Neural cell (in vitro differentiated cells): Measurements from ENCODE around the gene AP2B1. TPM values are rescaled to one million over a fixed set of nuclear protein-coding genes. Genes with fewer than 3 reads are reported as not detected.

Source experiments
- H2AFZ ChIP-seq: fragments of 200-600, 300-800 bp; sonication (generic), shearing (Covaris generic); 2 replicates; pipeline ENCODE4 v1.6.0; 2014; ENCODE audit warnings: low read depth, mild to moderate bottlenecking, antibody characterized with exemption, low read length, moderate library complexity
- H3F3A ChIP-seq: fragments of 200-600 bp; shearing (Covaris generic); 2 replicates; pipeline ENCODE4 v1.6.1; 2016; ENCODE audit warnings: mild to moderate bottlenecking, moderate library complexity, mixed read lengths, antibody characterized with exemption, low read length; ENCODE audit not compliant: insufficient read depth, poor library complexity, severe bottlenecking
- H3K27ac ChIP-seq: fragments of 200-600, 300-800 bp; sonication (generic), shearing (Covaris generic); 2 replicates; pipeline ENCODE4 v1.5.1; 2014; ENCODE audit warnings: mild to moderate bottlenecking, low read length, moderate library complexity
- H3K27me3 ChIP-seq: fragments of 300-800, 200-600 bp; sonication (generic), shearing (Covaris generic); 2 replicates; pipeline ENCODE4 v1.6.0; 2014; ENCODE audit warnings: mild to moderate bottlenecking, low read depth, low read length, moderate library complexity; ENCODE audit not compliant: insufficient read depth
- H3K36me3 ChIP-seq: fragments of 300-800, 200-600 bp; sonication (generic), shearing (Covaris generic); 2 replicates; pipeline ENCODE4 v1.5.1; 2014; ENCODE audit warnings: mild to moderate bottlenecking, antibody characterized with exemption, low read length, moderate library complexity; ENCODE audit not compliant: insufficient read depth
- H3K4me2 ChIP-seq: fragments of 300-800, 200-600 bp; sonication (generic), shearing (Covaris generic); 2 replicates; pipeline ENCODE4 v1.6.0; 2014; ENCODE audit warnings: mild to moderate bottlenecking, low read length
- H3K4me3 ChIP-seq: fragments of 300-800, 200-600 bp; sonication (generic), shearing (Covaris generic); 2 replicates; pipeline ENCODE4 v1.5.1; 2014; ENCODE audit warnings: mild to moderate bottlenecking, low read length, moderate library complexity
- H3K79me2 ChIP-seq: fragments of 200-600 bp; shearing (Covaris generic); replicated peaks from 2 replicates; pipeline ENCODE4 v1.6.0; 2014; ENCODE audit warnings: mild to moderate bottlenecking, low read length, moderate library complexity; ENCODE audit not compliant: insufficient read depth
- H3K9ac ChIP-seq: fragments of 300-800, 200-600 bp; sonication (generic), shearing (Covaris generic); 2 replicates; pipeline ENCODE4 v1.6.1; 2016; ENCODE audit warnings: mild to moderate bottlenecking, low read length, mixed read lengths
- H3K9me2 ChIP-seq: fragments of 200-600 bp; shearing (Covaris generic); 2 replicates; pipeline ENCODE4 v1.6.1; 2016; ENCODE audit warnings: mild to moderate bottlenecking, low read length, mixed read lengths; ENCODE audit not compliant: insufficient read depth
- H3K9me3 ChIP-seq: fragments of 200-600, 300-800 bp; sonication (generic), shearing (Covaris generic); 2 replicates; pipeline ENCODE4 v1.6.1; 2016; ENCODE audit warnings: mild to moderate bottlenecking, mixed run types, low read length, moderate library complexity, mixed read lengths
- H4K20me1 ChIP-seq: fragments of 200-600 bp; shearing (Covaris generic); 2 replicates; pipeline ENCODE4 v1.6.1; 2016; ENCODE audit warnings: mild to moderate bottlenecking, mixed run types; ENCODE audit not compliant: insufficient read depth
- CTCF ChIP-seq: fragments of 450-650 bp; IDR thresholded peaks from 2 replicates; pipeline ENCODE4 v1.5.1; 2014; ENCODE audit warnings: antibody characterized with exemption, mild to moderate bottlenecking, moderate library complexity; ENCODE audit not compliant: poor library complexity, severe bottlenecking
- EP300 ChIP-seq: fragments of 450-650 bp; conservative IDR thresholded peaks from 2 replicates; pipeline ENCODE4 v1.6.1; 2014; ENCODE audit warnings: antibody characterized with exemption, mild to moderate bottlenecking, moderate library complexity; ENCODE audit not compliant: poor library complexity, severe bottlenecking
- EZH2 ChIP-seq: fragments of 200-600, 300-800 bp; shearing (Covaris generic), sonication (generic); IDR thresholded peaks from 2 replicates; pipeline ENCODE4 v1.6.1; 2014; ENCODE audit warnings: antibody characterized with exemption, low read length, borderline replicate concordance, mild to moderate bottlenecking; ENCODE audit not compliant: insufficient read depth, poor library complexity, severe bottlenecking
- MXI1 ChIP-seq: fragments of 450-650 bp; conservative IDR thresholded peaks from 2 replicates; pipeline ENCODE4 v1.6.1; 2014; ENCODE audit warnings: antibody characterized with exemption, mild to moderate bottlenecking; ENCODE audit not compliant: poor library complexity, severe bottlenecking
- POLR2AphosphoS5 ChIP-seq: IDR thresholded peaks from 2 replicates; pipeline ENCODE4 v1.6.1; 2012
- RAD21 ChIP-seq: fragments of 450-650 bp; conservative IDR thresholded peaks from 2 replicates; pipeline ENCODE4 v1.6.1; 2014; ENCODE audit warnings: antibody characterized with exemption, mild to moderate bottlenecking, moderate library complexity
- REST ChIP-seq: IDR thresholded peaks from 2 replicates; pipeline ENCODE4 v1.6.1; 2012; ENCODE audit warnings: borderline replicate concordance
- SMC3 ChIP-seq: fragments of 450-650 bp; conservative IDR thresholded peaks from 2 replicates; pipeline ENCODE4 v1.6.1; 2014; ENCODE audit warnings: antibody characterized with exemption, mild to moderate bottlenecking, moderate library complexity; ENCODE audit not compliant: poor library complexity
- TAF1 ChIP-seq: IDR thresholded peaks from 2 replicates; pipeline ENCODE4 v1.6.1; 2012; ENCODE audit warnings: low read depth
- polyA plus RNA-seq: library from polyadenylated mRNA; depleted of rRNA; stranded (reverse); fragments of >200 nt; gene quantifications from 2 replicates; pipeline ENCODE4 v1.2.3, GENCODE V29; 2014

Gene AP2B1
- polyA plus RNA-seq, 1 donor from 2014 or later: 59.5 TPM

- no peaks in the 10 kb centered on the region for H3K27me3 ChIP-seq
- TF ChIP-seq RAD21 (no peak), EZH2 (no peak), MXI1 (no peak), TAF1 (no peak), EP300 (no peak), SMC3 (no peak), CTCF (no peak), POLR2AphosphoS5 (no peak), REST (no peak)
- peak overlapping the region; percentile 98 for H2AFZ ChIP-seq
- H3K4me2 ChIP-seq: peak overlapping the region; percentile 90
- peak overlapping the region; percentile 96 for H3K9ac ChIP-seq
- peak overlapping the region; percentile 98 for H3K27ac ChIP-seq
- no peaks in the 10 kb centered on the region for H4K20me1 ChIP-seq
- H3K36me3 ChIP-seq: no peaks in the 10 kb centered on the region
- H3K79me2 ChIP-seq: no peaks in the 10 kb centered on the region
- H3K9me2 ChIP-seq: no peaks in the 10 kb centered on the region
- H3K9me3 ChIP-seq: no peaks in the 10 kb centered on the region
- peak overlapping the region; percentile 86 for H3K4me3 ChIP-seq
- no peaks in the 10 kb centered on the region for H3F3A ChIP-seq
Measured at GRCh38 chr17:35578929-35579432, 8.1 kb upstream of the AP2B1 start.

- peaks cover 4% of the 10 kb centered on the region for H3F3A ChIP-seq
- no peaks in the 10 kb centered on the region for H4K20me1 ChIP-seq
- no peaks in the 10 kb centered on the region for H3K9me3 ChIP-seq
- no peak for TF ChIP-seq REST
- TF ChIP-seq MXI1: no peak
- no peak for TF ChIP-seq EP300
- no peak for TF ChIP-seq CTCF
- TF ChIP-seq EZH2: no peak
- TF ChIP-seq POLR2AphosphoS5: no peak
- no peak for TF ChIP-seq RAD21
- no peak for TF ChIP-seq TAF1
- no peak for TF ChIP-seq SMC3
- no peak overlapping the region for H2AFZ ChIP-seq
- H3K79me2 ChIP-seq: peaks cover 14% of the 10 kb centered on the region
- no peaks in the 10 kb centered on the region for H3K36me3 ChIP-seq
- no peaks in the 10 kb centered on the region for H3K9me2 ChIP-seq
- H3K4me2 ChIP-seq: no peak overlapping the region
- H3K27me3 ChIP-seq: no peaks in the 10 kb centered on the region
- H3K27ac ChIP-seq: no peak overlapping the region
- no peak overlapping the region for H3K9ac ChIP-seq
- H3K4me3 ChIP-seq: no peak overlapping the region
Measured at GRCh38 chr17:35584061-35584460, 3.1 kb upstream of the AP2B1 start.
